Activated T-cell treated with anti-CD3 and anti-CD28 coated beads, Interleukin-2, amount 50 U/mL, for 24 hours (primary cell): ENCODE measurements around the gene EIF4B.

Source experiments
- DNase-seq: peaks from one replicate; pipeline ENCODE4 v3.0.0-alpha.2; 2020
- H3K27ac Mint-ChIP-seq: 2 replicates; pipeline ENCODE4 v1.8.0; 2020; ENCODE audit warnings: mild to moderate bottlenecking, mixed read lengths
- H3K27me3 Mint-ChIP-seq: 2 replicates; pipeline ENCODE4 v1.8.0; 2020; ENCODE audit warnings: mixed read lengths
- H3K36me3 Mint-ChIP-seq: 2 replicates; pipeline ENCODE4 v1.8.0; 2020; ENCODE audit warnings: low read depth, mixed read lengths
- H3K4me1 Mint-ChIP-seq: 2 replicates; pipeline ENCODE4 v1.8.0; 2020; ENCODE audit warnings: low read depth, mixed read lengths
- H3K4me3 Mint-ChIP-seq: 2 replicates; pipeline ENCODE4 v1.8.0; 2020; ENCODE audit warnings: mild to moderate bottlenecking, moderate library complexity, mixed read lengths
- H3K9me3 Mint-ChIP-seq: 2 replicates; pipeline ENCODE4 v1.8.0; 2020; ENCODE audit warnings: mixed read lengths

Gene EIF4B

GRCh38 chr12:53063708-53064612 is 57.7 kb downstream of the EIF4B start:
- Mint-ChIP-seq H3K9me3 (no peaks in the 10 kb centered on the region), H3K4me1 (peaks cover 10% of the 10 kb centered on the region), H3K27ac (peak overlapping the region; percentile 10), H3K4me3 (no peak overlapping the region), H3K27me3 (no peaks in the 10 kb centered on the region), H3K36me3 (peaks cover 48% of the 10 kb centered on the region)
- peak; percentile 21 for DNase-seq

GRCh38 chr12:53064613-53065436 is 58.6 kb downstream of the EIF4B start:
- H3K4me1 Mint-ChIP-seq = peaks cover 10% of the 10 kb centered on the region
- H3K9me3 Mint-ChIP-seq = no peaks in the 10 kb centered on the region
- peaks cover 57% of the 10 kb centered on the region for H3K36me3 Mint-ChIP-seq
- peak; percentile 25 for DNase-seq
- H3K4me3 Mint-ChIP-seq = no peak overlapping the region
- no peaks in the 10 kb centered on the region for H3K27me3 Mint-ChIP-seq
- H3K27ac Mint-ChIP-seq = no peak overlapping the region

GRCh38 chr12:53065470-53065869 is 59.2 kb downstream of the EIF4B start:
- H3K4me1 Mint-ChIP-seq = peaks cover 10% of the 10 kb centered on the region
- H3K27ac Mint-ChIP-seq = no peak overlapping the region
- peak; percentile 28 for DNase-seq
- no peaks in the 10 kb centered on the region for H3K27me3 Mint-ChIP-seq
- no peak overlapping the region for H3K4me3 Mint-ChIP-seq
- H3K9me3 Mint-ChIP-seq = no peaks in the 10 kb centered on the region
- peaks cover 63% of the 10 kb centered on the region for H3K36me3 Mint-ChIP-seq

GRCh38 chr12:53065975-53066931 is 60.0 kb downstream of the EIF4B start:
- peak overlapping the region; percentile 71 for H3K27ac Mint-ChIP-seq
- no peaks in the 10 kb centered on the region for H3K27me3 Mint-ChIP-seq
- peaks cover 12% of the 10 kb centered on the region for H3K4me1 Mint-ChIP-seq
- no peaks in the 10 kb centered on the region for H3K9me3 Mint-ChIP-seq
- DNase-seq = peak; percentile 78
- peaks cover 71% of the 10 kb centered on the region for H3K36me3 Mint-ChIP-seq
- H3K4me3 Mint-ChIP-seq = no peak overlapping the region

- no peaks in the 10 kb centered on the region for H3K9me3 Mint-ChIP-seq
- H3K4me3 Mint-ChIP-seq = no peak overlapping the region
- H3K27ac Mint-ChIP-seq = peak overlapping the region; percentile 79
Observed at GRCh38 chr12:53067074-53067992, 61.1 kb downstream of the EIF4B start.

GRCh38 chr12:53067993-53068770 is 61.9 kb downstream of the EIF4B start:
- H3K9me3 Mint-ChIP-seq = no peaks in the 10 kb centered on the region
- peaks cover 87% of the 10 kb centered on the region for H3K36me3 Mint-ChIP-seq
- H3K4me1 Mint-ChIP-seq = peaks cover 19% of the 10 kb centered on the region
- no peaks in the 10 kb centered on the region for H3K27me3 Mint-ChIP-seq
- H3K4me3 Mint-ChIP-seq = no peak overlapping the region
- peak overlapping the region; percentile 79 for H3K27ac Mint-ChIP-seq
- DNase-seq = peak; percentile 17

More at GRCh38 chr12:53067074-53067992, 61.1 kb downstream of the EIF4B start:
- peaks cover 15% of the 10 kb centered on the region for H3K4me1 Mint-ChIP-seq
- DNase-seq = peak; percentile 23
- H3K36me3 Mint-ChIP-seq = peaks cover 81% of the 10 kb centered on the region
- no peaks in the 10 kb centered on the region for H3K27me3 Mint-ChIP-seq

- H3K36me3 Mint-ChIP-seq = peaks cover 86% of the 10 kb centered on the region
Observed at GRCh38 chr12:53068811-53069585, 62.7 kb downstream of the EIF4B start.

GRCh38 chr12:53069621-53070410 is 63.6 kb downstream of the EIF4B start:
- Mint-ChIP-seq H3K4me3 (no peak overlapping the region), H3K4me1 (peaks cover 22% of the 10 kb centered on the region), H3K27ac (peak overlapping the region; percentile 62), H3K27me3 (no peaks in the 10 kb centered on the region), H3K36me3 (peaks cover 88% of the 10 kb centered on the region), H3K9me3 (no peaks in the 10 kb centered on the region)
- DNase-seq = no peak

More at GRCh38 chr12:53068811-53069585, 62.7 kb downstream of the EIF4B start:
- peak overlapping the region; percentile 79 for H3K27ac Mint-ChIP-seq
- no peaks in the 10 kb centered on the region for H3K27me3 Mint-ChIP-seq
- H3K4me3 Mint-ChIP-seq = no peak overlapping the region
- H3K9me3 Mint-ChIP-seq = no peaks in the 10 kb centered on the region
- DNase-seq = peak; percentile 12
- H3K4me1 Mint-ChIP-seq = peaks cover 21% of the 10 kb centered on the region

- peak overlapping the region; percentile 47 for H3K27ac Mint-ChIP-seq
- H3K4me3 Mint-ChIP-seq = no peak overlapping the region
- H3K9me3 Mint-ChIP-seq = no peaks in the 10 kb centered on the region
- H3K36me3 Mint-ChIP-seq = peaks cover 88% of the 10 kb centered on the region
- no peaks in the 10 kb centered on the region for H3K27me3 Mint-ChIP-seq
- peak; percentile 25 for DNase-seq
- H3K4me1 Mint-ChIP-seq = peaks cover 20% of the 10 kb centered on the region
Observed at GRCh38 chr12:53070877-53071492, 64.7 kb downstream of the EIF4B start.

GRCh38 chr12:53071591-53072551 is 65.6 kb downstream of the EIF4B start:
- Mint-ChIP-seq H3K4me1 (peaks cover 21% of the 10 kb centered on the region), H3K27me3 (no peaks in the 10 kb centered on the region), H3K27ac (peak overlapping the region; percentile 85), H3K9me3 (no peaks in the 10 kb centered on the region), H3K4me3 (no peak overlapping the region), H3K36me3 (peaks cover 90% of the 10 kb centered on the region)
- no peak for DNase-seq
